A549 (cell line): ENCODE results near the gene COIL. TPM values are rescaled to one million over a fixed set of nuclear protein-coding genes. Genes with fewer than 3 reads are reported as not detected.
A peak's percentile ranks its signal among the peaks of the same experiment; 100 is the strongest.

Source experiments
- ATAC-seq, 2 experiments: fragments of 200-7000 bp in 1 of 2; fragments of >200 bp in 1 of 2; cut with Nextera tagmentation in 1 of 2; cut with Tn5 transposase in 1 of 2; 3 replicates each; pipeline versions ENCODE4 v1.8.0 to v1.9.1; 2018 to 2020; ENCODE audit warnings: mild to moderate bottlenecking in 1 of 2, moderate library complexity in 1 of 2
- CTCF ChIA-PET: fragments of 300-600 bp; sonication (Branson Sonifier 250); formaldehyde crosslinking; extraction: SDS; loops from one replicate; lab custom pipeline; 2021; ENCODE audit warnings: antibody characterized with exemption, inconsistent platforms; lab: Yijun Ruan, JAX
- POLR2A ChIA-PET: fragments of 350-600 bp; formaldehyde crosslinking; extraction: SDS; loops from one replicate; lab custom pipeline; 2021; ENCODE audit warnings: antibody characterized with exemption, inconsistent platforms; lab: Yijun Ruan, JAX
- DNase-seq, 2 experiments: peaks; one replicate each; pipeline versions ENCODE4 v3.0.0 to v3.0.0-alpha.2; 2011 to 2016; ENCODE audit warnings: low read depth in 1 of 2, low spot score in 1 of 2
- FAIRE-seq: peaks from 2 replicates; lab custom pipeline; 2011; peaks lifted over from hg19 to GRCh38; lab: Jason Lieb, UNC
- H3K27ac ChIP-seq, 2 experiments: fragments of >200 bp; sonication (Bioruptor Twin); formaldehyde crosslinking; 3 replicates each; pipeline ENCODE4 v1.5.1; 2016 to 2017
- H3K4me1 ChIP-seq: fragments of >200 bp; sonication (Bioruptor Twin); formaldehyde crosslinking; 3 replicates; pipeline ENCODE4 v1.6.1; 2016
- H3K4me2 ChIP-seq: fragments of >200 bp; sonication (Bioruptor Twin); formaldehyde crosslinking; 3 replicates; pipeline ENCODE4 v1.6.1; 2016
- H3K4me3 ChIP-seq: fragments of >200 bp; sonication (Bioruptor Twin); formaldehyde crosslinking; 3 replicates; pipeline ENCODE4 v1.5.1; 2016
- H3K9me3 ChIP-seq: fragments of >200 bp; sonication (Bioruptor Twin); formaldehyde crosslinking; 3 replicates; pipeline ENCODE4 v1.6.1; 2016
- CBX2 ChIP-seq: fragments of 200-600 bp; sonication (generic); IDR thresholded peaks from 2 replicates; pipeline ENCODE4 v1.6.1; 2016; ENCODE audit warnings: low read depth, mild to moderate bottlenecking, borderline replicate concordance
- CHD4 ChIP-seq: fragments of 200-600 bp; sonication (generic); IDR thresholded peaks from 2 replicates; pipeline ENCODE4 v1.6.1; 2016; ENCODE audit warnings: antibody characterized with exemption, mild to moderate bottlenecking, borderline replicate concordance
- EHMT2 ChIP-seq: fragments of 200-600 bp; sonication (generic); IDR thresholded peaks from 2 replicates; pipeline ENCODE4 v1.6.1; 2016; ENCODE audit warnings: antibody characterized with exemption, low read depth, mild to moderate bottlenecking, moderate library complexity
- FOSL2 ChIP-seq, 2 experiments: fragments of 450-650 bp in 1 of 2; fragments of >200 bp in 1 of 2; sonication (Bioruptor Twin) in 1 of 2; formaldehyde crosslinking; IDR thresholded peaks; 2 replicates each; pipeline versions ENCODE4 v1.5.0 to v1.6.1; 2016 to 2020; ENCODE audit warnings: mild to moderate bottlenecking in 1 of 2, moderate library complexity in 1 of 2
- FOXS1 ChIP-seq: fragments of 250-450 bp; sonication (Bioruptor Pico); IDR thresholded peaks from 2 replicates; pipeline ENCODE4 v1.5.0; 2020; ENCODE audit warnings: mild to moderate bottlenecking, moderate library complexity
- HEYL ChIP-seq: fragments of 250-450 bp; sonication (Bioruptor Pico); IDR thresholded peaks from 2 replicates; pipeline ENCODE4 v1.8.0; 2021; ENCODE audit warnings: mild to moderate bottlenecking, moderate library complexity
- HOXA7 ChIP-seq: fragments of 250-450 bp; sonication (Bioruptor Pico); IDR thresholded peaks from 2 replicates; pipeline ENCODE4 v1.5.0; 2020; ENCODE audit warnings: mild to moderate bottlenecking, moderate library complexity
- HOXB5 ChIP-seq: fragments of 250-450 bp; sonication (Bioruptor Pico); IDR thresholded peaks from 2 replicates; pipeline ENCODE4 v1.5.0; 2020; ENCODE audit warnings: mild to moderate bottlenecking, moderate library complexity
- MAFK ChIP-seq: fragments of 450-650 bp; IDR thresholded peaks from 2 replicates; pipeline ENCODE4 v1.6.1; 2014; ENCODE audit not compliant: partially characterized antibody
- MAZ ChIP-seq: fragments of 150-350 bp; IDR thresholded peaks from 2 replicates; pipeline ENCODE4 v1.6.1; 2014; ENCODE audit warnings: antibody characterized with exemption, low read depth, low read length, borderline replicate concordance
- NFE2L2 ChIP-seq: fragments of 150-350 bp; conservative IDR thresholded peaks from 2 replicates; pipeline ENCODE4 v1.6.1; 2014; ENCODE audit warnings: low read length
- NPAS2 ChIP-seq: fragments of 250-450 bp; sonication (Bioruptor Pico); IDR thresholded peaks from 2 replicates; pipeline ENCODE4 v1.8.0; 2022; ENCODE audit warnings: mild to moderate bottlenecking, moderate library complexity, borderline replicate concordance
- PHF8 ChIP-seq: fragments of 200-600 bp; sonication (generic); IDR thresholded peaks from 2 replicates; pipeline ENCODE4 v1.6.1; 2016; ENCODE audit warnings: low read depth, mild to moderate bottlenecking, antibody characterized with exemption, moderate library complexity, borderline replicate concordance
- POLR2A ChIP-seq: IDR thresholded peaks from 2 replicates; pipeline ENCODE4 v1.6.1; 2012; ENCODE audit warnings: mild to moderate bottlenecking, low read length
- POLR2AphosphoS2 ChIP-seq: conservative IDR thresholded peaks from 2 replicates; pipeline ENCODE4 v1.6.1; 2012; ENCODE audit warnings: low read length, improper control_type of control experiment, inconsistent platforms
- RFX5 ChIP-seq: fragments of 450-650 bp; IDR thresholded peaks from 2 replicates; pipeline ENCODE4 v1.7.1; 2014; ENCODE audit warnings: antibody characterized with exemption, mild to moderate bottlenecking, moderate library complexity
- RNF2 ChIP-seq: fragments of 200-600 bp; sonication (generic); IDR thresholded peaks from 2 replicates; pipeline ENCODE4 v1.6.1; 2016; ENCODE audit warnings: low read depth, mild to moderate bottlenecking, antibody characterized with exemption, moderate library complexity, borderline replicate concordance
- SREBF2 ChIP-seq: fragments of 450-650 bp; IDR thresholded peaks from 2 replicates; pipeline ENCODE4 v1.6.1; 2014; ENCODE audit warnings: mild to moderate bottlenecking, moderate library complexity
- ZC3H11A ChIP-seq: fragments of 450-650 bp; IDR thresholded peaks from 2 replicates; pipeline ENCODE4 v1.6.1; 2014; ENCODE audit warnings: antibody characterized with exemption, mild to moderate bottlenecking
- ZNF302 ChIP-seq: fragments of 250-450 bp; sonication (Bioruptor Pico); IDR thresholded peaks from 2 replicates; pipeline ENCODE4 v1.9.0; 2021; ENCODE audit warnings: inconsistent platforms, mild to moderate bottlenecking, moderate library complexity
- WGBS: methylation state at CpG from one replicate; pipeline ENCODE4 v1.1.6; 2017; ENCODE audit errors: missing lambda C conversion rate; 5-methylcytosine and 5-hydroxymethylcytosine counted together
- polyA plus RNA-seq, 4 experiments: library from polyadenylated mRNA; depleted of rRNA in 3 of 4; stranded (reverse); fragments of >200 nt; fragmentation: RNase III in 1 of 4; extraction: RNeasy Plus Mini Kit Qiagen cat#74134 plus additional on column Dnase treatment in 1 of 4; gene quantifications; 2 replicates in 3 of 4; 3 replicates in 1 of 4; pipeline ENCODE4 v1.2.3, GENCODE V29; 2011 to 2017
- TF ChIP-seq, protein P1 (sequence below): fragments of 250-450 bp; sonication (Bioruptor Pico); IDR thresholded peaks from 2 replicates; pipeline ENCODE4 v1.5.0; 2021; ENCODE audit warnings: mild to moderate bottlenecking, moderate library complexity, borderline replicate concordance
- TF ChIP-seq, protein P2 (sequence below): fragments of 150-350 bp; IDR thresholded peaks from 2 replicates; pipeline ENCODE4 v1.6.1; 2014; ENCODE audit warnings: low read depth, mild to moderate bottlenecking, low read length
- TF ChIP-seq, protein P3 (sequence below): fragments of 450-650 bp; IDR thresholded peaks from 2 replicates; pipeline ENCODE4 v1.6.1; 2014; ENCODE audit warnings: antibody characterized with exemption
- TF ChIP-seq, protein P4 (sequence below): fragments of >200 bp; sonication (Bioruptor Twin); formaldehyde crosslinking; IDR thresholded peaks from 2 replicates; pipeline ENCODE4 v1.6.1; 2016

COIL gene
- polyA plus RNA-seq, 2 of the 4 experiments (the other 2 are of a cell fraction), result 16.9 to 20.3 TPM

DNA sequence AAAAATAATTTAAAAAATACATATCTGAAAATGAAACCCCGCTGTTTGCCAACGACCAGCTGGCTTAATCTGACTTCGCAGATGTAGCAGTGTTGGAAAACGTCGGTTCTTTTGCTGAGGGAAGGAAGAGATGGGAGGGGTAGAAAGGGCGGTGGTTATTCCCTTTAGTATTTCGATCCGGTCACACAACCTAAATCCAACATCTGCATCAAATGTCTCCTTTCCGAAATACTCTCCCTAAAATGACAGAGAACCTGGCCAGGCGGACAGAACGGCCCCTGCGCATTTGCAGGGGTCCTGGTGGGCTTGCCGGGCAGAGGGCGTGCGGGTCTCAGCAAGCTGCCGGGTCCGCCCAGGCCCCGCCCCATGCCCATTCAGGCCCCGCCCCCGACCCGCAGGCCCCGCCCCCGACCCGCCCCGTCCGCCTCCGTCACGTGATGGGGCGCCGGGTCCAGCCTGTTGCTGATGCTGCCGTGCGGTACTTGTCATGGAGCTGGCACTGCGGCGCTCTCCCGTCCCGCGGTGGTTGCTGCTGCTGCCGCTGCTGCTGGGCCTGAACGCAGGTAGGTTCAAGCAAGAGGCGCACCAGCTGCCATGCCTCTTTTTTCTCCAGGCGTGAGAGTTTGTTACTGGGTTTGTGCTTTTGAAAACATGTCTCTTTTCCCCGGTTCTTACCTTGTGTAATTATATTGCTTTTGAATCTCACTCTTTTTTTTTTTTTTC, 17.0 kb upstream of the COIL start, which contains the start of gene SCPEP1 (continued):
- TF ChIP-seq, protein P1, sequence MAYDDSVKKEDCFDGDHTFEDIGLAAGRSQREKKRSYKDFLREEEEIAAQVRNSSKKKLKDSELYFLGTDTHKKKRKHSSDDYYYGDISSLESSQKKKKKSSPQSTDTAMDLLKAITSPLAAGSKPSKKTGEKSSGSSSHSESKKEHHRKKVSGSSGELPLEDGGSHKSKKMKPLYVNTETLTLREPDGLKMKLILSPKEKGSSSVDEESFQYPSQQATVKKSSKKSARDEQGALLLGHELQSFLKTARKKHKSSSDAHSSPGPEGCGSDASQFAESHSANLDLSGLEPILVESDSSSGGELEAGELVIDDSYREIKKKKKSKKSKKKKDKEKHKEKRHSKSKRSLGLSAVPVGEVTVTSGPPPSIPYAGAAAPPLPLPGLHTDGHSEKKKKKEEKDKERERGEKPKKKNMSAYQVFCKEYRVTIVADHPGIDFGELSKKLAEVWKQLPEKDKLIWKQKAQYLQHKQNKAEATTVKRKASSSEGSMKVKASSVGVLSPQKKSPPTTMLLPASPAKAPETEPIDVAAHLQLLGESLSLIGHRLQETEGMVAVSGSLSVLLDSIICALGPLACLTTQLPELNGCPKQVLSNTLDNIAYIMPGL (CRISPR knock-in tag), result no peak
- TF ChIP-seq POLR2A (peak; percentile 82), SREBF2 (no peak), ZC3H11A (no peak)

DNA sequence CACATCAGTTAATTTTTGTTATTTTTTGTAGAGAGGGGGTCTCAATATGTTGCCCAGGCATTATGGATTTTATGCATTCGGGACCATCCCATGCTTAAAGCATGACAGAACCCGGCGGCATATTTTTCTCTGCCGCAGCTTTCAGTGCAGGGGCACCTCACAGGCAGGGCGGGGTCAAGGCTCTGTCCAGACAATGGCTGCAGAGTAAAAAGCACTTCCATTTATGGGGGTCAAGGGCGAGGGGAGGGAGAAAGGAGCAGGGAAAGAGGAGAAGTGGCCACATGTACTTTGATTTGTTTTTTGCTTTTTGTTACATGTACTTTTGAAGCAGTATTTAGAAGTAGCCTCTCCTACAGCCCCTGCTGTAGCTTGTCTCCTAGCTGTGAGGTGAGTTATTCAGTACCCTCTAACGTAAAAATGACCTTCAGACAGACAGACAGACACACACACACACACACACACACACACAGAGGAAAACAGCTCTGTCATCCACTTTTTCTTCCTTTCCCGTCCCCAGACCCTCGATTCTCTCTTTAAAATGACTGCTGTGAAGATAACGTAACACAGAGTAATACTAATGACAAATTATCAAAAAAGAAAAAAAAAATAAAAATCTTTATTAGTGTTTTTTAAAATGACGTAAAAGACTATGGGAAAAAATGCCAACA, 16.2 kb upstream of the COIL start:
- FAIRE-seq (no peak), ATAC-seq (no peak), DNase-seq (no peak)
- peak overlapping the region; percentile 51 for H3K4me3 ChIP-seq
- ChIA-PET CTCF (interaction anchor here (2.5 to 2.8 kb wide), 2 partner anchors 33 to 158 kb away, joined by 7 to 10 read pairs; no protein-coding TSS in a partner anchor), POLR2A (interaction anchor here (0.5 to 1.2 kb wide), 4 partner anchors 10 to 143 kb away, joined by 3 to 4 read pairs (median 4); partner anchors contain the start of genes C17orf67 and DGKE)
- WGBS, result 50% methylated on average over 11 of the region's 11 CpGs
- no peak overlapping the region; a peak in 1 of 6 replicates for H3K27ac ChIP-seq
- TF ChIP-seq, protein P2, sequence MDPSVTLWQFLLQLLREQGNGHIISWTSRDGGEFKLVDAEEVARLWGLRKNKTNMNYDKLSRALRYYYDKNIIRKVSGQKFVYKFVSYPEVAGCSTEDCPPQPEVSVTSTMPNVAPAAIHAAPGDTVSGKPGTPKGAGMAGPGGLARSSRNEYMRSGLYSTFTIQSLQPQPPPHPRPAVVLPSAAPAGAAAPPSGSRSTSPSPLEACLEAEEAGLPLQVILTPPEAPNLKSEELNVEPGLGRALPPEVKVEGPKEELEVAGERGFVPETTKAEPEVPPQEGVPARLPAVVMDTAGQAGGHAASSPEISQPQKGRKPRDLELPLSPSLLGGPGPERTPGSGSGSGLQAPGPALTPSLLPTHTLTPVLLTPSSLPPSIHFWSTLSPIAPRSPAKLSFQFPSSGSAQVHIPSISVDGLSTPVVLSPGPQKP, result no peak
- peak; percentile 8; the same call in 1 of the 2 replicates for TF ChIP-seq PHF8
- H3K4me1 ChIP-seq, result peaks cover 11% of the 10 kb centered on the region; the same call in 1 of the 3 replicates
- H3K9me3 ChIP-seq, result no peaks in the 10 kb centered on the region
- peak overlapping the region; percentile 69 for H3K4me2 ChIP-seq

DNA sequence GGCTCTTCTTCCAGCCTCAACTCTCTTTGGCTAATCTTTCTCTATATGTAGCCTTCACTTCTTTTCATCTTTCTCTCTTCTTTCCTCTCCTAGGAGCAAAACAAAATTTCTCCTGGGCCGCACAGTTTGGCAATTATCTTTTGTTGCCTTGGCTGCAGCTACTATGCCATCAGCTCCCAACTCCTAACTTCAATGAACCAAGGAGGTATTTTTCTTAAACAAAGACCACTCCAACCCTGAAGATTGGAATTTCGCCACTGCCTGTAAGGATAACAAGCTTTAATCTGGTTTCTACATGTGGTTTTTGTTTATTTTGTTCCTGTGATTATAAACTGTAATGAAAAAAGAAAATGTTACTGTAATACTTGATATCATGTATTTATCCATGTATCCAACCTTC, 14.8 kb upstream of the COIL start:
- Histone ChIP-seq H3K4me3 (no peak overlapping the region), H3K9me3 (no peaks in the 10 kb centered on the region), H3K27ac (no peak overlapping the region), H3K4me2 (no peak overlapping the region), H3K4me1 (peaks cover 11% of the 10 kb centered on the region; the same call in 1 of the 3 replicates)
- no peak for ATAC-seq
- no peak for TF ChIP-seq MAZ
- TF ChIP-seq MAFK, result no peak
- TF ChIP-seq HEYL (CRISPR knock-in tag), result no peak
- TF ChIP-seq HOXB5, result no peak
- no peak for TF ChIP-seq RFX5
- no peak for TF ChIP-seq CHD4
- TF ChIP-seq POLR2AphosphoS2, result no peak
- TF ChIP-seq NFE2L2, result no peak
- TF ChIP-seq, protein P3, sequence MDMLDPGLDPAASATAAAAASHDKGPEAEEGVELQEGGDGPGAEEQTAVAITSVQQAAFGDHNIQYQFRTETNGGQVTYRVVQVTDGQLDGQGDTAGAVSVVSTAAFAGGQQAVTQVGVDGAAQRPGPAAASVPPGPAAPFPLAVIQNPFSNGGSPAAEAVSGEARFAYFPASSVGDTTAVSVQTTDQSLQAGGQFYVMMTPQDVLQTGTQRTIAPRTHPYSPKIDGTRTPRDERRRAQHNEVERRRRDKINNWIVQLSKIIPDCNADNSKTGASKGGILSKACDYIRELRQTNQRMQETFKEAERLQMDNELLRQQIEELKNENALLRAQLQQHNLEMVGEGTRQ, result no peak
- no peak for TF ChIP-seq EHMT2
- TF ChIP-seq FOXS1 (CRISPR knock-in tag), result no peak
- no peak for TF ChIP-seq FOSL2 (IDR thresholded peaks at IDR 0.05)
- TF ChIP-seq FOSL2 (CRISPR knock-in tag; IDR thresholded peaks at IDR 0.05), result no peak
- TF ChIP-seq, protein P4, sequence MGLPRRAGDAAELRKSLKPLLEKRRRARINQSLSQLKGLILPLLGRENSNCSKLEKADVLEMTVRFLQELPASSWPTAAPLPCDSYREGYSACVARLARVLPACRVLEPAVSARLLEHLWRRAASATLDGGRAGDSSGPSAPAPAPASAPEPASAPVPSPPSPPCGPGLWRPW, result no peak
- no peak for TF ChIP-seq PHF8
- no peak for TF ChIP-seq NPAS2 (CRISPR knock-in tag)
- TF ChIP-seq RNF2, result no peak
- TF ChIP-seq HOXA7, result no peak
- no peak for TF ChIP-seq ZNF302 (CRISPR knock-in tag)
- TF ChIP-seq CBX2, result no peak
- no peak for FAIRE-seq
- 77% methylated on average over 2 of the region's 2 CpGs for WGBS
- no peak for DNase-seq
- POLR2A ChIA-PET, result no interaction called here
- CTCF ChIA-PET, result interaction anchor here (0.6 to 2.8 kb wide), 7 partner anchors 10 to 1026 kb away, joined by 3 to 10 read pairs (median 4); partner anchors contain the start of gene COIL
